Neural cell (in vitro differentiated cells): ENCODE measurements around the gene RECQL.

Experiments used
- EP300 ChIP-seq: fragments of 450-650 bp; conservative IDR thresholded peaks from 2 replicates; pipeline ENCODE4 v1.6.1; 2014; ENCODE audit warnings: antibody characterized with exemption, mild to moderate bottlenecking, moderate library complexity; ENCODE audit not compliant: poor library complexity, severe bottlenecking
- TF ChIP-seq, protein P1 (sequence below): fragments of 450-650 bp; IDR thresholded peaks from 2 replicates; pipeline ENCODE4 v1.5.1; 2014; ENCODE audit warnings: antibody characterized with exemption, mild to moderate bottlenecking, moderate library complexity; ENCODE audit not compliant: poor library complexity, severe bottlenecking

DNA sequence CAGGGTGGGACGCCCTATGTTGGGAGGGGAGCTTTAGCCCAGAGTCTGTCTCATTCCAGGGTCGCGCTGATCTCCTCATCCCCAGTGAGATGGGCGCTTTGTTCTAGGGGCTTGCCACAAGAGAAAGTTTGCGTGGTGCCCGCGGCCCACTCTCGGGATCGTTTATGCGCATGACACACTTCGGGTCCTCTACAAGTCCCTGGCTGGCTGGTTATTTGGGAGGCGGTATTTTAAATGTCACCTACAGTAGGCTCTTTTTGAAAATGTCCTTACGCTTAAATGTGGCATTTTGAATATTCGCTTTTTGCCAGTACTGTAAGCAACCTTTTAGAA is 695 bp upstream of the RECQL start:
- TF ChIP-seq, protein P1, sequence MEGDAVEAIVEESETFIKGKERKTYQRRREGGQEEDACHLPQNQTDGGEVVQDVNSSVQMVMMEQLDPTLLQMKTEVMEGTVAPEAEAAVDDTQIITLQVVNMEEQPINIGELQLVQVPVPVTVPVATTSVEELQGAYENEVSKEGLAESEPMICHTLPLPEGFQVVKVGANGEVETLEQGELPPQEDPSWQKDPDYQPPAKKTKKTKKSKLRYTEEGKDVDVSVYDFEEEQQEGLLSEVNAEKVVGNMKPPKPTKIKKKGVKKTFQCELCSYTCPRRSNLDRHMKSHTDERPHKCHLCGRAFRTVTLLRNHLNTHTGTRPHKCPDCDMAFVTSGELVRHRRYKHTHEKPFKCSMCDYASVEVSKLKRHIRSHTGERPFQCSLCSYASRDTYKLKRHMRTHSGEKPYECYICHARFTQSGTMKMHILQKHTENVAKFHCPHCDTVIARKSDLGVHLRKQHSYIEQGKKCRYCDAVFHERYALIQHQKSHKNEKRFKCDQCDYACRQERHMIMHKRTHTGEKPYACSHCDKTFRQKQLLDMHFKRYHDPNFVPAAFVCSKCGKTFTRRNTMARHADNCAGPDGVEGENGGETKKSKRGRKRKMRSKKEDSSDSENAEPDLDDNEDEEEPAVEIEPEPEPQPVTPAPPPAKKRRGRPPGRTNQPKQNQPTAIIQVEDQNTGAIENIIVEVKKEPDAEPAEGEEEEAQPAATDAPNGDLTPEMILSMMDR: no peak
- TF ChIP-seq EP300: no peak
